PC-3 (cell line): ENCODE measurements around the gene MAML2. TPM values are rescaled to one million over a fixed set of nuclear protein-coding genes. Genes with fewer than 3 reads are reported as not detected.

Source experiments
- ATAC-seq: fragments of 200-7000 bp; cut with Tn5 transposase; 2 replicates; pipeline ENCODE4 v1.9.1; 2020; ENCODE audit warnings: mild to moderate bottlenecking, moderate library complexity
- BruUV-seq: library from RNA; stranded (reverse); fragments of 400-500 nt; replicated peaks from 2 replicates; lab custom pipeline; 2021; lab: Mats Ljungman, UMichigan
- CTCF ChIA-PET: fragments of 300-600 bp; sonication (Branson Sonifier 250); formaldehyde crosslinking; loops from one replicate; lab custom pipeline; 2022; ENCODE audit warnings: antibody characterized with exemption; lab: Charles Lee
- POLR2A ChIA-PET: fragments of 300-600 bp; sonication (Branson Sonifier 250); formaldehyde crosslinking; loops from one replicate; lab custom pipeline; 2022; ENCODE audit warnings: antibody characterized with exemption; ENCODE audit not compliant: unreplicated experiment; lab: Charles Lee
- DNase-seq: peaks from one replicate; pipeline ENCODE4 v3.0.0-alpha.2; 2015
- H2AFZ ChIP-seq: fragments of 300-600 bp; sonication (generic); 2 replicates; pipeline ENCODE4 v1.6.0; 2016; ENCODE audit warnings: antibody characterized with exemption, low read length
- H3F3A ChIP-seq: fragments of 300-600 bp; sonication (generic); one replicate; pipeline ENCODE4 v1.6.0; 2017; ENCODE audit warnings: antibody characterized with exemption, low read length, control low read depth, mild to moderate bottlenecking; ENCODE audit not compliant: unreplicated experiment
- H3K27ac ChIP-seq: fragments of 300-600 bp; sonication (generic); 2 replicates; pipeline ENCODE4 v1.5.1; 2016; ENCODE audit warnings: mild to moderate bottlenecking, low read length
- H3K27me3 ChIP-seq: fragments of 300-600 bp; sonication (generic); 2 replicates; pipeline ENCODE4 v1.6.1; 2016; ENCODE audit warnings: low read length, mixed read lengths
- H3K36me3 ChIP-seq: fragments of 300-600 bp; sonication (generic); 2 replicates; pipeline ENCODE4 v1.6.1; 2016; ENCODE audit warnings: low read depth, mixed run types, low read length, mixed read lengths
- H3K4me1 ChIP-seq: fragments of 300-600 bp; sonication (generic); 2 replicates; pipeline ENCODE4 v1.5.1; 2016; ENCODE audit warnings: low read length; ENCODE audit not compliant: insufficient read depth
- H3K4me2 ChIP-seq: fragments of 300-600 bp; sonication (generic); 2 replicates; pipeline ENCODE4 v1.6.0; 2016; ENCODE audit warnings: low read length
- H3K4me3 ChIP-seq: fragments of 300-600 bp; sonication (generic); 2 replicates; pipeline ENCODE4 v1.5.1; 2016; ENCODE audit warnings: mild to moderate bottlenecking, low read length, mixed read lengths
- H3K79me2 ChIP-seq: fragments of 300-600 bp; sonication (generic); 2 replicates; pipeline ENCODE4 v1.6.1; 2017; ENCODE audit warnings: low read length, mixed read lengths
- H3K9ac ChIP-seq: fragments of 300-600 bp; sonication (generic); 2 replicates; pipeline ENCODE4 v1.6.0; 2016; ENCODE audit warnings: mild to moderate bottlenecking, low read length
- H3K9me2 ChIP-seq: fragments of 300-600 bp; sonication (generic); replicated peaks from 2 replicates; pipeline ENCODE4 v1.6.1; 2016; ENCODE audit warnings: mixed run types, low read length, mixed read lengths
- H3K9me3 ChIP-seq: fragments of 300-600 bp; sonication (generic); 2 replicates; pipeline ENCODE4 v1.6.1; 2016; ENCODE audit warnings: low read length, mixed read lengths
- H4K20me1 ChIP-seq: fragments of 300-600 bp; sonication (generic); 2 replicates; pipeline ENCODE4 v1.6.1; 2016; ENCODE audit warnings: low read length, mixed read lengths
- CTCF ChIP-seq: fragments of 300-600 bp; sonication (generic); conservative IDR thresholded peaks from 2 replicates; pipeline ENCODE4 v1.5.1; 2017; ENCODE audit warnings: antibody characterized with exemption, low read depth, mild to moderate bottlenecking, low read length
- EZH2 ChIP-seq: fragments of 300-600 bp; sonication (generic); IDR thresholded peaks from one replicate; pipeline ENCODE4 v1.6.1; 2017; ENCODE audit warnings: antibody characterized with exemption, mild to moderate bottlenecking, low read length; ENCODE audit not compliant: unreplicated experiment
- EZH2phosphoT487 ChIP-seq: fragments of 300-600 bp; sonication (generic); IDR thresholded peaks from 2 replicates; pipeline ENCODE4 v1.6.1; 2018; ENCODE audit warnings: mild to moderate bottlenecking, antibody characterized with exemption, low read length, borderline replicate concordance
- intact Hi-C: fragments of 100-400 bp; cut with micrococcal nuclease; formaldehyde crosslinking; loops from 2 replicates; pipeline ENCODE4 v1.9.0; 2023
- total RNA-seq: library from RNA; depleted of rRNA; stranded (reverse); fragments of >200 nt; gene quantifications from 2 replicates; pipeline ENCODE4 v1.2.3, GENCODE V29; 2014

Gene MAML2
- total RNA-seq, 1 experiment from 2014 or later = 10.9 TPM

DNA sequence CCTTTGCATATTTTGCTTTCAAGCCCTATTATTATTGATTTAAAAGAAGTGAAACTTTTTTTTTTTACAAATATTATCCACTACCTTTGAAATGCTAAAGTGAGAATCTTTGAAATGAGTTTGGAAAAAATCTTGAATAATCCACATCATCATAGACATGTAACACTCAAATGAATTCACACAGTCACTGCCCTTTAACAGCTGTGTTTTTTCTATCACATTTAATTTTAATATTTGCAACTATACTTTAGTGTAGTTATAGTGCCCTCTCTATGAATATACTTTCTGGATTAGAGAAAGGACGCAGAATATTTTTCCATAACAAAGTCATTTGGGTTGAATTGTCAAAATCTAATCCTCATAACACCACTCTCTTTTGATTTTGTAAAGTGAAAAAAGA, 381.2 kb downstream of the MAML2 start:
- Histone ChIP-seq H3F3A (no peaks in the 10 kb centered on the region), H3K9ac (no peak overlapping the region), H4K20me1 (no peaks in the 10 kb centered on the region), H3K4me1 (no peaks in the 10 kb centered on the region), H3K9me2 (no peaks in the 10 kb centered on the region), H3K79me2 (no peaks in the 10 kb centered on the region), H3K36me3 (no peaks in the 10 kb centered on the region), H3K27me3 (no peaks in the 10 kb centered on the region), H2AFZ (no peak overlapping the region), H3K4me3 (no peak overlapping the region), H3K27ac (no peak overlapping the region), H3K4me2 (no peak overlapping the region), H3K9me3 (no peaks in the 10 kb centered on the region)
- DNase-seq (no peak), ATAC-seq (no peak)
- intact Hi-C loops = no loop called here
- TF ChIP-seq EZH2phosphoT487 (no peak), EZH2 (no peak), CTCF (no peak)
- ChIA-PET CTCF (no interaction called here), POLR2A (no interaction called here)
- no TSS peak for BruUV-seq

GRCh38 chr11:95950905-95951304, 392.1 kb downstream of the MAML2 start:
- H2AFZ ChIP-seq = no peak overlapping the region
- ATAC-seq = no peak
- no peak overlapping the region for H3K4me2 ChIP-seq
- intact Hi-C loops = no loop called here
- H3F3A ChIP-seq = no peaks in the 10 kb centered on the region
- no peaks in the 10 kb centered on the region for H3K9me2 ChIP-seq
- no peak overlapping the region for H3K4me3 ChIP-seq
- no peaks in the 10 kb centered on the region for H3K9me3 ChIP-seq
- ChIA-PET POLR2A (no interaction called here), CTCF (no interaction called here)
- BruUV-seq = no TSS peak
- no peaks in the 10 kb centered on the region for H3K36me3 ChIP-seq
- H3K4me1 ChIP-seq = no peaks in the 10 kb centered on the region
- H4K20me1 ChIP-seq = no peaks in the 10 kb centered on the region
- DNase-seq = no peak
- no peak overlapping the region for H3K9ac ChIP-seq
- no peaks in the 10 kb centered on the region for H3K79me2 ChIP-seq
- TF ChIP-seq EZH2 = no peak
- TF ChIP-seq CTCF = no peak
- TF ChIP-seq EZH2phosphoT487 = no peak
- no peak overlapping the region for H3K27ac ChIP-seq
- no peaks in the 10 kb centered on the region for H3K27me3 ChIP-seq

DNA sequence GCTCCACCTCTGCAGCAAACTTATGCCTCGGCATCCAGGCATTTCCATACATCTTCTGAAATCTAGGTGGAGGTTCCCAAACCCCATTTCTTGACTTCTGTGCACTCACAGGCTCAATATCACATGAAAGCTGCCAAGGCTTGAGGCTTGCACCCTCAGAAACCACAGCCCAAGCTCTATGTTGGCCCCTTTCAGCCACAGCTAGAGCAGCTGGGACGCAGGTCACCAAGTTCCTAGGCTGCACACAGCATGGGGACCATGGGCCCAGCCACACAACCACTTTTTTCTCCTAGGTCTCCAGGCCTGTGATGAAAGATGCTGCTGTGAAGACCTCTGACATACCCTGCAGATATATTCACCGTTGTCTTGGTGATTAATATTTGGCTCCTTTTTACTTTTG, 394.4 kb downstream of the MAML2 start:
- no peaks in the 10 kb centered on the region for H3K4me1 ChIP-seq
- POLR2A ChIA-PET = interaction anchor here (0.6 kb wide), 1 partner anchor 476 kb away, joined by 6 read pairs; no protein-coding TSS in a partner anchor
- no peaks in the 10 kb centered on the region for H3F3A ChIP-seq
- BruUV-seq = no TSS peak
- no peak overlapping the region for H3K27ac ChIP-seq
- intact Hi-C loops = no loop called here
- no peak for ATAC-seq
- no peak overlapping the region for H3K4me3 ChIP-seq
- TF ChIP-seq CTCF (no peak), EZH2 (no peak), EZH2phosphoT487 (no peak)
- no peak overlapping the region for H3K4me2 ChIP-seq
- peaks cover 5% of the 10 kb centered on the region; the same call in 1 of the 2 replicates for H3K36me3 ChIP-seq
- peaks cover 13% of the 10 kb centered on the region for H3K9me3 ChIP-seq
- CTCF ChIA-PET = no interaction called here
- no peak overlapping the region for H2AFZ ChIP-seq
- no peak overlapping the region for H3K9ac ChIP-seq
- H3K9me2 ChIP-seq = no peaks in the 10 kb centered on the region
- no peaks in the 10 kb centered on the region for H3K27me3 ChIP-seq
- no peak for DNase-seq
- no peaks in the 10 kb centered on the region for H4K20me1 ChIP-seq
- no peaks in the 10 kb centered on the region for H3K79me2 ChIP-seq
